Urinary bladder (tissue), 4 donors: ENCODE measurements around the gene ATP6V1C2. TPM values are rescaled to one million over a fixed set of nuclear protein-coding genes. Genes with fewer than 3 reads are reported as not detected.

Experiments
- DNase-seq: peaks from one replicate; pipeline ENCODE4 v3.0.0-alpha.2; 2015; ENCODE audit errors: extremely low spot score
- H3K27ac ChIP-seq: one replicate; pipeline ENCODE4 v1.5.1; 2013; ENCODE audit warnings: low read depth, mild to moderate bottlenecking, moderate library complexity
- H3K36me3 ChIP-seq: one replicate; pipeline ENCODE4 v1.6.1; 2013; ENCODE audit warnings: mild to moderate bottlenecking, moderate library complexity; ENCODE audit not compliant: insufficient read depth
- H3K4me1 ChIP-seq: one replicate; pipeline ENCODE4 v1.6.1; 2013; ENCODE audit warnings: mild to moderate bottlenecking, moderate library complexity; ENCODE audit not compliant: insufficient read depth
- H3K4me3 ChIP-seq: one replicate; pipeline ENCODE4 v1.5.1; 2013; ENCODE audit warnings: low read depth, low read length
- WGBS: extraction: QIAGEN DNeasy Blood & Tissue Kit; methylation state at CpG from one replicate; pipeline ENCODE4 v1.1.7; 2013; 5-methylcytosine and 5-hydroxymethylcytosine counted together
- polyA plus RNA-seq: library from polyadenylated mRNA; stranded (reverse); fragments of 200-250 nt; gene quantifications from one replicate; pipeline ENCODE4 v1.2.3, GENCODE V29; 2013
- total RNA-seq: library from RNA; depleted of rRNA; stranded (reverse); fragments of >200 nt; gene quantifications from one replicate; pipeline ENCODE4 v1.2.3, GENCODE V29; 2014
- donor health status: healthy with polysubstance abuse.
- donor health status: healthy.

Gene ATP6V1C2
- total RNA-seq (0.21 TPM), polyA plus RNA-seq (0.56 TPM)

GRCh38 chr2:10721396-10722251 is at the start of gene ATP6V1C2:
Gene ATP6V1C2, plus strand, starts transcription at chr2:10721630. Its CDS starts 1,220 bp downstream, at chr2:10722850.
- no peak for DNase-seq
- 1% methylated on average over 99 of the region's 99 CpGs for WGBS
- Histone ChIP-seq H3K4me3 (peak within 1 kb of the TSS; percentile 39), H3K4me1 (no peaks in the 10 kb centered on the region), H3K36me3 (no peaks in the 10 kb centered on the region), H3K27ac (no peak within 1 kb of the TSS)

GRCh38 chr2:10675131-10675530 is 46.3 kb upstream of the ATP6V1C2 start:
- Histone ChIP-seq H3K36me3 (no peaks in the 10 kb centered on the region), H3K4me1 (no peaks in the 10 kb centered on the region), H3K4me3 (no peak overlapping the region), H3K27ac (no peak overlapping the region)
- no peak for DNase-seq
- 81% methylated on average over 1 of the region's 1 CpG for WGBS

GRCh38 chr2:10678225-10678624 is 43.2 kb upstream of the ATP6V1C2 start:
- no peak for DNase-seq
- H3K4me1 ChIP-seq: no peaks in the 10 kb centered on the region
- H3K4me3 ChIP-seq: no peak overlapping the region
- no peak overlapping the region for H3K27ac ChIP-seq
- no peaks in the 10 kb centered on the region for H3K36me3 ChIP-seq
- 94% methylated on average over 1 of the region's 1 CpG for WGBS

- WGBS: 93% methylated on average over 1 of the region's 1 CpG
- DNase-seq: no peak
- Histone ChIP-seq H3K4me3 (no peak overlapping the region), H3K27ac (no peak overlapping the region), H3K36me3 (peaks cover 3% of the 10 kb centered on the region), H3K4me1 (no peaks in the 10 kb centered on the region)
Measured at GRCh38 chr2:10680214-10680613, 41.2 kb upstream of the ATP6V1C2 start.

GRCh38 chr2:10680957-10681356 is 40.5 kb upstream of the ATP6V1C2 start:
- no peaks in the 10 kb centered on the region for H3K4me1 ChIP-seq
- peaks cover 3% of the 10 kb centered on the region for H3K36me3 ChIP-seq
- no peak for DNase-seq
- no peak overlapping the region for H3K27ac ChIP-seq
- no peak overlapping the region for H3K4me3 ChIP-seq
- 93% methylated on average over 2 of the region's 2 CpGs for WGBS

GRCh38 chr2:10686176-10686730 is 35.2 kb upstream of the ATP6V1C2 start:
- 67% methylated on average over 5 of the region's 5 CpGs for whole genome bisulfite sequencing
- no peak for DNase-seq
- Histone ChIP-seq H3K4me3 (no peak overlapping the region), H3K36me3 (peaks cover 3% of the 10 kb centered on the region), H3K4me1 (peaks cover 3% of the 10 kb centered on the region), H3K27ac (no peak overlapping the region)

GRCh38 chr2:10688921-10689807 is 32.3 kb upstream of the ATP6V1C2 start:
- Histone ChIP-seq H3K4me1 (peaks cover 3% of the 10 kb centered on the region), H3K36me3 (no peaks in the 10 kb centered on the region), H3K4me3 (peak overlapping the region; percentile 97), H3K27ac (peak overlapping the region; percentile 64)
- DNase-seq: no peak
- WGBS: 4% methylated on average over 27 of the region's 27 CpGs

GRCh38 chr2:10691521-10691920 is 29.9 kb upstream of the ATP6V1C2 start:
- Histone ChIP-seq H3K36me3 (no peaks in the 10 kb centered on the region), H3K4me3 (no peak overlapping the region), H3K4me1 (peaks cover 3% of the 10 kb centered on the region), H3K27ac (no peak overlapping the region)
- DNase-seq: no peak
- WGBS: 95% methylated on average over 6 of the region's 6 CpGs

- no peak for DNase-seq
- no peak overlapping the region for H3K27ac ChIP-seq
- no peaks in the 10 kb centered on the region for H3K4me1 ChIP-seq
- no peak overlapping the region for H3K4me3 ChIP-seq
- 55% methylated on average over 4 of the region's 4 CpGs for WGBS
- H3K36me3 ChIP-seq: no peaks in the 10 kb centered on the region
Measured at GRCh38 chr2:10700078-10700803, 21.2 kb upstream of the ATP6V1C2 start.

- Histone ChIP-seq H3K36me3 (no peaks in the 10 kb centered on the region), H3K27ac (no peak overlapping the region), H3K4me1 (no peaks in the 10 kb centered on the region), H3K4me3 (no peak overlapping the region)
- DNase-seq: no peak
- WGBS: 91% methylated on average over 9 of the region's 9 CpGs
Measured at GRCh38 chr2:10704034-10704594, 17.3 kb upstream of the ATP6V1C2 start.

GRCh38 chr2:10706033-10706432 is 15.4 kb upstream of the ATP6V1C2 start:
- 94% methylated on average over 5 of the region's 5 CpGs for WGBS
- Histone ChIP-seq H3K4me3 (no peak overlapping the region), H3K27ac (no peak overlapping the region), H3K36me3 (no peaks in the 10 kb centered on the region), H3K4me1 (no peaks in the 10 kb centered on the region)
- DNase-seq: no peak

- Histone ChIP-seq H3K4me1 (no peaks in the 10 kb centered on the region), H3K36me3 (no peaks in the 10 kb centered on the region), H3K4me3 (no peak overlapping the region), H3K27ac (no peak overlapping the region)
- DNase-seq: no peak
- WGBS: 65% methylated on average over 10 of the region's 10 CpGs
Measured at GRCh38 chr2:10707831-10708230, 13.6 kb upstream of the ATP6V1C2 start.
